ENCODE data around the gene PRDM5.
"Not testable (repeated sequence)": the region's sequence is repeated elsewhere in the genome, so short reads cannot be mapped to it uniquely, and the experiment has no call there.

Gene PRDM5

GRCh38 chr4:120664851-120665250 lies 257.7 kb downstream of the PRDM5 start:
- no peak overlapping the region for H3K4me3 ChIP-seq (ENCODE audit: insufficient read length, low read depth)
- H3K4me1 ChIP-seq (ENCODE audit: insufficient read depth, insufficient read length): no peaks in the 10 kb centered on the region
- DNase-seq (ENCODE audit: low read depth, low spot score): no peak
- no peaks in the 10 kb centered on the region for H3K9me3 ChIP-seq (ENCODE audit: insufficient read depth, low read length)
- H3K36me3 ChIP-seq (ENCODE audit: insufficient read depth, insufficient read length, low read length): no peaks in the 10 kb centered on the region
- H3K9ac ChIP-seq (ENCODE audit: insufficient read length, low read depth): no peak overlapping the region
- TF ChIP-seq ZNF274 (IDR thresholded peaks at IDR 0.05; ENCODE audit: low read depth, low read length) (no peak), YY1 (IDR thresholded peaks at IDR 0.05; ENCODE audit: insufficient read depth, insufficient read length) (no peak), SUZ12 (IDR thresholded peaks at IDR 0.05; ENCODE audit: extremely low read depth, insufficient read depth, insufficient read length) (no peak)
- H3K27me3 ChIP-seq (ENCODE audit: insufficient read depth, insufficient read length): no peaks in the 10 kb centered on the region

GRCh38 chr4:120659616-120660170 lies 262.8 kb downstream of the PRDM5 start:
- no peak for DNase-seq (ENCODE audit: low read depth, low spot score)
- no peaks in the 10 kb centered on the region for H3K9me3 ChIP-seq (ENCODE audit: insufficient read depth, low read length)
- no peaks in the 10 kb centered on the region for H3K27me3 ChIP-seq (ENCODE audit: insufficient read depth, insufficient read length)
- H3K36me3 ChIP-seq (ENCODE audit: insufficient read depth, insufficient read length, low read length): no peaks in the 10 kb centered on the region
- no peaks in the 10 kb centered on the region for H3K4me1 ChIP-seq (ENCODE audit: insufficient read depth, insufficient read length)
- TF ChIP-seq ZNF274 (IDR thresholded peaks at IDR 0.05; ENCODE audit: low read depth, low read length): no peak
- no peak for TF ChIP-seq YY1 (IDR thresholded peaks at IDR 0.05; ENCODE audit: insufficient read depth, insufficient read length)
- TF ChIP-seq SUZ12 (IDR thresholded peaks at IDR 0.05; ENCODE audit: extremely low read depth, insufficient read depth, insufficient read length): no peak
- H3K4me3 ChIP-seq (ENCODE audit: insufficient read length, low read depth): no peak overlapping the region
- H3K9ac ChIP-seq (ENCODE audit: insufficient read length, low read depth): no peak overlapping the region

- TF ChIP-seq YY1 (IDR thresholded peaks at IDR 0.05; ENCODE audit: insufficient read depth, insufficient read length) (no peak), ZNF274 (IDR thresholded peaks at IDR 0.05; ENCODE audit: low read depth, low read length) (no peak), SUZ12 (IDR thresholded peaks at IDR 0.05; ENCODE audit: extremely low read depth, insufficient read depth, insufficient read length) (no peak)
- no peak for DNase-seq (ENCODE audit: low read depth, low spot score)
- no peaks in the 10 kb centered on the region for H3K4me1 ChIP-seq (ENCODE audit: insufficient read depth, insufficient read length)
Measured at GRCh38 chr4:120658772-120659171, 263.8 kb downstream of the PRDM5 start.

DNA sequence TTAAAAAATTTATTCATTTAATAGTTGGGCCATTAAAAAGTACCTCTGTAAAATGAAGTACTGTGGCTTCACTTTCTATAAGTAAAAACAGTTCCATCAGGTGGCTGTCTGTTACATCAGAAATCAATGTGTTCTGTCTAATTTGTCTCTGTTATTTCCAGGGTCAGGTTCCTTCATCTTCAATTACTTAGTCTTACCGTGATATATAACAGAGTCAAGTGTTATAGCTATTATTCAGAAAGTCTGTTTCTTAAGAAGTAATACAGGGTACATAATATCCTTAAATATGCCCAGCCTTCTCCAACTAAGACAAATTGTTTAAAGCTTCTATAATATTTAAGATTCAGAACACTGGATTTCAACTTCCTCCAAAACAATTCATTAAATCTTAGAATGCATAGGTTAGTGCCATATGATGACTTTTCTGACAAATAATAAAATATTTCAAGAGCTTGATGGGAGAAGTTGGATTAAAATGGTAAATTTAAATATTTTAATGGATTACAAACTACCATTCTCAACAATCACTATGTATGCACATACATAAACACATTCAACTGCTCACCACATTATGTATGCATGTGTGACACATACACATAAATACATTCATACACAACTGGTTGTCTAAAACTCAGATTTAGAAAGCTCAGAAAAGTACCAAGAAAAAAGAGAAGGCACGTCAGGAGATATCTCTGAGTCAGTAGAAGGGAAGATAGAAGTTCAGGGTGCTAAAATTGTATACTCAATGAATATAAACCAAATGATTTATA lies 268.5 kb downstream of the PRDM5 start:
- TF ChIP-seq SUZ12 (IDR thresholded peaks at IDR 0.05; ENCODE audit: extremely low read depth, insufficient read depth, insufficient read length) (no peak), ZNF274 (IDR thresholded peaks at IDR 0.05; ENCODE audit: low read depth, low read length) (no peak), YY1 (IDR thresholded peaks at IDR 0.05; ENCODE audit: insufficient read depth, insufficient read length) (no peak)

More at GRCh38 chr4:120658772-120659171, 263.8 kb downstream of the PRDM5 start:
- no peaks in the 10 kb centered on the region for H3K9me3 ChIP-seq (ENCODE audit: insufficient read depth, low read length)
- no peak overlapping the region for H3K9ac ChIP-seq (ENCODE audit: insufficient read length, low read depth)
- H3K4me3 ChIP-seq (ENCODE audit: insufficient read length, low read depth): no peak overlapping the region
- H3K27me3 ChIP-seq (ENCODE audit: insufficient read depth, insufficient read length): no peaks in the 10 kb centered on the region
- no peaks in the 10 kb centered on the region for H3K36me3 ChIP-seq (ENCODE audit: insufficient read depth, insufficient read length, low read length)

GRCh38 chr4:120648336-120648735 lies 274.2 kb downstream of the PRDM5 start:
- not testable (repeated sequence) for H3K4me1 ChIP-seq (ENCODE audit: insufficient read depth, insufficient read length); H3K9ac ChIP-seq (ENCODE audit: insufficient read length, low read depth); H3K27me3 ChIP-seq (ENCODE audit: insufficient read depth, insufficient read length); DNase-seq (ENCODE audit: low read depth, low spot score); H3K9me3 ChIP-seq (ENCODE audit: insufficient read depth, low read length); H3K36me3 ChIP-seq (ENCODE audit: insufficient read depth, insufficient read length, low read length)
- peak overlapping the region; percentile 25 for H3K4me3 ChIP-seq (ENCODE audit: insufficient read length, low read depth)

More for the DNA sequence above, 268.5 kb downstream of the PRDM5 start:
- Histone ChIP-seq H3K4me3 (ENCODE audit: insufficient read length, low read depth) (no peak overlapping the region), H3K36me3 (ENCODE audit: insufficient read depth, insufficient read length, low read length) (no peaks in the 10 kb centered on the region), H3K9me3 (ENCODE audit: insufficient read depth, low read length) (0 out of 2 replicates have a peak, but pooled peaks cover 1% of the 10 kb centered on the region), H3K27me3 (ENCODE audit: insufficient read depth, insufficient read length) (no peaks in the 10 kb centered on the region), H3K9ac (ENCODE audit: insufficient read length, low read depth) (no peak overlapping the region), H3K4me1 (ENCODE audit: insufficient read depth, insufficient read length) (no peaks in the 10 kb centered on the region)
- DNase-seq (ENCODE audit: low read depth, low spot score): no peak

Measured in NT2/D1 (cell line).